H7 (cell line): Measurements from ENCODE around the gene GPR62. TPM values are rescaled to one million over a fixed set of nuclear protein-coding genes. Genes with fewer than 3 reads are reported as not detected.

Source experiments
- DNase-seq: peaks from one replicate; pipeline ENCODE4 v3.0.0; 2012
- H3K27me3 ChIP-seq: 2 replicates; pipeline ENCODE4 v1.6.0; 2011; ENCODE audit warnings: mild to moderate bottlenecking, low read length; ENCODE audit not compliant: control insufficient read depth, insufficient read depth
- H3K36me3 ChIP-seq: replicated peaks from 2 replicates; pipeline ENCODE4 v1.5.1; 2011; ENCODE audit warnings: low read length; ENCODE audit not compliant: control insufficient read depth, insufficient read depth
- H3K4me3 ChIP-seq: 2 replicates; pipeline ENCODE4 v1.5.1; 2011; ENCODE audit warnings: low read depth, mild to moderate bottlenecking, control low read depth, low read length, moderate library complexity; ENCODE audit not compliant: insufficient read depth
- total RNA-seq: library from RNA; depleted of rRNA; stranded (reverse); fragments of >200 nt; shearing (Covaris generic); gene quantifications from 2 replicates; pipeline ENCODE4 v1.2.3, GENCODE V29; 2014

Gene GPR62
- total RNA-seq, 1 experiment from 2014 or later: 0.14 TPM

GRCh38 chr3:51943451-51944391 lies 11.5 kb upstream of the GPR62 start:
- Histone ChIP-seq H3K27me3 (no peaks in the 10 kb centered on the region; the same call in 1 of the 2 replicates), H3K36me3 (peaks cover 3% of the 10 kb centered on the region), H3K4me3 (no peak overlapping the region)
- no peak for DNase-seq

DNA sequence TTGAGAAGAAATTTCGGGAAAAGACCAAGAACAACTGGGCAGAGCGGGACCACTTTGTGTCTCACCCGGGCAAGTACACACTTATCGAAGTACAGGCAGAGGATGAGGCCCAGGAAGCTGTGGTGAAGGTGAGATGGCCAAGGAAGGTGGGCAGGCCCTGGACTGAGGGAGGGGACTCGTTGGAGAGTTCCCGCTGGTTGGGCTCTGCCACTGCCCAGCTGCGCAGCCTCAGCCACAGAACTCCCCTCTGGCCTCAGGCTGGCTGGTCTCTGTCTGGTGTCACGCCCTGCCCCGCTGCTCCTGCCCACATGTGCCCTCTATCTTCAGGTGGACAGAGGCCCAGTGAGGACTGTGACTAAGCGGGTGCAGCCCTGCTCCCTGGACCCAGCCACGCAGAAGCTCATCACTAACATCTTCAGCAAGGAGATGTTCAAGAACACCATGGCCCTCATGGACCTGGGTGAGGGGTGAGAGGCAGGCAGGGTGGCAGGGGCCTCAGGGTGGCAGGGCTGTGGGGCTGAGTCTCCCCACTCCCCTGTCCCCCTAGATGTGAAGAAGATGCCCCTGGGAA lies 10.6 kb upstream of the GPR62 start:
- Histone ChIP-seq H3K4me3 (no peak overlapping the region), H3K27me3 (no peaks in the 10 kb centered on the region; the same call in 1 of the 2 replicates), H3K36me3 (no peaks in the 10 kb centered on the region)
- DNase-seq: no peak

GRCh38 chr3:51945031-51945840 lies 9.9 kb upstream of the GPR62 start:
- H3K27me3 ChIP-seq: no peaks in the 10 kb centered on the region; the same call in 1 of the 2 replicates
- no peaks in the 10 kb centered on the region for H3K36me3 ChIP-seq
- DNase-seq: no peak
- H3K4me3 ChIP-seq: no peak overlapping the region

DNA sequence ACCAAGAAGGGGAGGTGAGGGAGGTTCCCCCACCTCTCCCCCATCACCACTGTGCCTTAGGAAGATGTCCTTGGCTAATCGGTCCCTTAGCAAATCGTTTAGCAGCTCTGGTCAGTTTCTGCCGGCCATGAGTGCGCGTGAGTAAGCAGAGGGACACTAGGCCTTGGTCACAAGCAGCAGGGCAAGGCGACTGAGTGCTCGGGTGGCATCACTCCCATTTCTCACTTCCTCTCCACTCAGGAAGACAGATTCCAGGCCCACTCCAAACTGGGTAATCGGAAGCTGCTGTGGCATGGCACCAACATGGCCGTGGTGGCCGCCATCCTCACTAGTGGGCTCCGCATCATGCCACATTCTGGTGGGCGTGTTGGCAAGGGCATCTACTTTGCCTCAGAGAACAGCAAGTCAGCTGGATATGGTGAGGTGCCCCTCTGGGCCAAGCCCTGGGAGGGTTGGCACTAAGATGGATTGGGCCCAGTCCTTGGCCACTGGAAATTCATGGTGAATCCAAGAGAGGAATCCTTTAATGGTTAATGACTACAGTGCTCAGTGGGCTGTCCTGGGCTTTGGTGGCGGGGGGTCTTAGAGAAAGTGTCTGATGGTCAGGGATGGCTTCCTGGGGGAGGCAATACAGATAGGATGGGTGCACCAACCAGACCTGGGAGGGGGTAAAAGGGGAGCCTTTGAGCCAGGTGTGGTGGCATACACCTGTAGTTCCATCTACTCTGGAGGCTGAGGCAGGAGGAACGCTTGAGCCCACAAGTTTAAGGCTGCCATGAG lies 9.1 kb upstream of the GPR62 start:
- no peaks in the 10 kb centered on the region for H3K36me3 ChIP-seq
- no peak overlapping the region for H3K4me3 ChIP-seq
- no peaks in the 10 kb centered on the region; the same call in 1 of the 2 replicates for H3K27me3 ChIP-seq
- no peak for DNase-seq

DNA sequence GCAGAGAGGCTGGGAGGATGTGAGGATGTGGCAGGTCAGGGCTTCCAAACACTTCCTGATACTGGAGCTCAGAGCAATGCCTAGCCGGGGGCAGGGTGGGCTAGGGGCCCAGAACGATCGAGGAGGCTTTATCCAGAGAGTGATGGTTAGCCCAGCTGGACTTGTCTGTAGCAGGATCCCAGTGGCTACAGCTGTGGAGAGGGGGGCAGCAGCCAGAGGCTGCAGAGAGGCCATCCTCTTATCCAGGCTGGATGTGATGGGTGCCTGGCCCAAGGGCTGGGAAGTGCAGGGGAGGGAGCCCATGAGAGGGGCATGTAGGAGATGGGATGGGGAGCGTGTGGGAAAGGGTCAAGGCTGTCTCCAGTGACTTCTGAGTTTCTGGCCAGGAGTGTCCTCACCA lies 8.4 kb upstream of the GPR62 start:
- no peaks in the 10 kb centered on the region for H3K36me3 ChIP-seq
- no peak for DNase-seq
- no peak overlapping the region for H3K4me3 ChIP-seq
- no peaks in the 10 kb centered on the region; the same call in 1 of the 2 replicates for H3K27me3 ChIP-seq

DNA sequence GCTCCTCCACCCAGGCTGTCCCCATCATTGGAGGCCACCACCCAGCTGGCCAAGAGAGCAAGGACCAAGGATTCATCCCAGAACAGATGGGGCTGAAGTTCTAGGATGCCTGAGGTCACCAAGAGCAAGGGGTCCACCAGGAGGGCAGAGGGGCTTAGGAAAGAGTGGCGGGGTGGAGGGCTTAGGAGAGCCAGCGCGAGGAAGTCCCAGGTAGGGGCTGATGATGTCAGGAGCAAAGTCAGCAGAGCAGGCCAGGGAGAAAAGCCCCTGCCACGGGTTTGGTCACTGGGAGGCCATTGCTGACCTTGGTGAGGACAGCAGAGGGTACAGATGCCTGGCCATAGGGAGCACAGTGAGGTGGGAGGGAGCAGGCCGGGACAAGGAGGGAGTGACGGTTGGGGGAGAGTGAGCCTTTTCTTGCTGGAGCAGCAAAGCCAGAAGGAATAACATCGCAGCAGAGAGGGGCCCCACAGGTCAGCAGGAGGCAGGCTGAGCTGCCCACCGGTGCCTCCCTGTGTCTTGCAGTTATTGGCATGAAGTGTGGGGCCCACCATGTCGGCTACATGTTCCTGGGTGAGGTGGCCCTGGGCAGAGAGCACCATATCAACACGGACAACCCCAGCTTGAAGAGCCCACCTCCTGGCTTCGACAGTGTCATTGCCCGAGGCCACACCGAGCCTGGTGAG lies 7.8 kb upstream of the GPR62 start:
- no peaks in the 10 kb centered on the region for H3K36me3 ChIP-seq
- H3K4me3 ChIP-seq: no peak overlapping the region
- no peak for DNase-seq
- peaks cover 2% of the 10 kb centered on the region; the same call in 1 of the 2 replicates for H3K27me3 ChIP-seq

DNA sequence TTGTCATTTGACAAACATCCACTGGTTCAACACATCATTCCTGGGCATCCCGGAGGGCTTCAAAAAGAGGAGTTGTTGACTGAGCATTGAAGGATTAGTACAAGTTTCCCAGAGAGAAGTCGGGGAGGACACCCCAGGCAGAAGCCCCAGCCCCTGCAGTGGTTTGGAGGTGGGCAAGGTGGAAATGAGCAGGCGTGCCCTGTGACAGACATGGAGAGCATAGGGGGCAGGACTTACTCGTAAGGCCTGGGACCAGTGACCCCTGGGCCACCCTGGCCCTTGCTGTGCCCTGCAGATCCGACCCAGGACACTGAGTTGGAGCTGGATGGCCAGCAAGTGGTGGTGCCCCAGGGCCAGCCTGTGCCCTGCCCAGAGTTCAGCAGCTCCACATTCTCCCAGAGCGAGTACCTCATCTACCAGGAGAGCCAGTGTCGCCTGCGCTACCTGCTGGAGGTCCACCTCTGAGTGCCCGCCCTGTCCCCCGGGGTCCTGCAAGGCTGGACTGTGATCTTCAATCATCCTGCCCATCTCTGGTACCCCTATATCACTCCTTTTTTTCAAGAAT lies 7.1 kb upstream of the GPR62 start:
- no peak for DNase-seq
- H3K27me3 ChIP-seq: peaks cover 2% of the 10 kb centered on the region; the same call in 1 of the 2 replicates
- H3K36me3 ChIP-seq: no peaks in the 10 kb centered on the region
- H3K4me3 ChIP-seq: no peak overlapping the region

- H3K4me3 ChIP-seq: no peak overlapping the region
- no peaks in the 10 kb centered on the region for H3K36me3 ChIP-seq
- no peak for DNase-seq
- peaks cover 8% of the 10 kb centered on the region for H3K27me3 ChIP-seq
These were observed 6.1 kb upstream of the GPR62 start for GRCh38 chr3:51949121-51949520.

- Histone ChIP-seq H3K36me3 (no peaks in the 10 kb centered on the region), H3K4me3 (no peak overlapping the region), H3K27me3 (peaks cover 25% of the 10 kb centered on the region)
- DNase-seq: no peak
These were observed 4.3 kb upstream of the GPR62 start for GRCh38 chr3:51950899-51951298.

- no peak for DNase-seq
- H3K4me3 ChIP-seq: no peak overlapping the region
- peaks cover 38% of the 10 kb centered on the region for H3K27me3 ChIP-seq
- no peaks in the 10 kb centered on the region for H3K36me3 ChIP-seq
These were observed 1.7 kb upstream of the GPR62 start for GRCh38 chr3:51953445-51953844.

- H3K4me3 ChIP-seq: no peak overlapping the region
- DNase-seq: no peak
- H3K27me3 ChIP-seq: peaks cover 38% of the 10 kb centered on the region
- H3K36me3 ChIP-seq: no peaks in the 10 kb centered on the region
These were observed 1.1 kb upstream of the GPR62 start for GRCh38 chr3:51954105-51954504.

GRCh38 chr3:51954713-51955112 lies 468 bp upstream of the GPR62 start:
- H3K4me3 ChIP-seq: no peak overlapping the region
- no peaks in the 10 kb centered on the region for H3K36me3 ChIP-seq
- no peak for DNase-seq
- H3K27me3 ChIP-seq: peaks cover 38% of the 10 kb centered on the region
